Measurements from ENCODE around the gene GATM. TPM values are rescaled to one million over a fixed set of nuclear protein-coding genes. Genes with fewer than 3 reads are reported as not detected.

Gene GATM
- total and polyA plus RNA-seq, 3 donors from 2014 or later, result 147 to 446 (median 386) TPM

DNA sequence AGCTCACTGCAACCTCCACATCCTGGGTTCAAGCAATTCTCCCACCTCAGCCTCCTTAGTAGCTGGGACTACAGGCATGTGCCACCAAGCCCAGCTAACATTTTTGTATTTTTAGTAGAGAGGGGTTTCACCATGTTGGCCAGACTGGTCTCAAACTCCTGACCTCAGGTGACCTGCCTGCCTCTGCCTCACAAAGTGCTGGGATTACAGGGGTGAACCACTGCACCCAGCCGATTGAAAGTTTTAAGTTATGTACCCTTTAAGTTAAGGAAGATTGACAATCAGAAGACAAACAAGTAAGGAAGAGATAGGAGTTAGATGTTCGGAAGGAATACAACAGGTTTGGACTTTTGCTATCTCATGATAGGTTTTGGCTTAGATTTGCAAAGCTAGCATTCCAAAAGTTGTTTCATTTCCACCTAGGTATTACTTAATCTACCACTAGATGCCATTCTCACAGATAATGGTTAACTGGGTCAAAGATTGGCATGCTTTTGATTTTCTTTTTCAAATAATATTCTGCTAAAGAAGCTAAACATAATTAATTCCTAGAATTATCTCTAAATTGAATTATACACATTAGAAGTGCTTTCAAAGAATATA lies 35.0 kb downstream of the GATM start:
- 80 to 87% methylated on average over 2 of the region's 2 CpGs for WGBS, 2 donors
- no peak for TF ChIP-seq POLR2A (IDR thresholded peaks at IDR 0.05)
- TF ChIP-seq, protein P1, sequence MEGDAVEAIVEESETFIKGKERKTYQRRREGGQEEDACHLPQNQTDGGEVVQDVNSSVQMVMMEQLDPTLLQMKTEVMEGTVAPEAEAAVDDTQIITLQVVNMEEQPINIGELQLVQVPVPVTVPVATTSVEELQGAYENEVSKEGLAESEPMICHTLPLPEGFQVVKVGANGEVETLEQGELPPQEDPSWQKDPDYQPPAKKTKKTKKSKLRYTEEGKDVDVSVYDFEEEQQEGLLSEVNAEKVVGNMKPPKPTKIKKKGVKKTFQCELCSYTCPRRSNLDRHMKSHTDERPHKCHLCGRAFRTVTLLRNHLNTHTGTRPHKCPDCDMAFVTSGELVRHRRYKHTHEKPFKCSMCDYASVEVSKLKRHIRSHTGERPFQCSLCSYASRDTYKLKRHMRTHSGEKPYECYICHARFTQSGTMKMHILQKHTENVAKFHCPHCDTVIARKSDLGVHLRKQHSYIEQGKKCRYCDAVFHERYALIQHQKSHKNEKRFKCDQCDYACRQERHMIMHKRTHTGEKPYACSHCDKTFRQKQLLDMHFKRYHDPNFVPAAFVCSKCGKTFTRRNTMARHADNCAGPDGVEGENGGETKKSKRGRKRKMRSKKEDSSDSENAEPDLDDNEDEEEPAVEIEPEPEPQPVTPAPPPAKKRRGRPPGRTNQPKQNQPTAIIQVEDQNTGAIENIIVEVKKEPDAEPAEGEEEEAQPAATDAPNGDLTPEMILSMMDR (IDR thresholded peaks at IDR 0.05), result no peak
- no peak overlapping the region for H3K27ac ChIP-seq
- no peak overlapping the region for H3K4me3 ChIP-seq
- no peaks in the 10 kb centered on the region for H3K36me3 ChIP-seq (ENCODE audit: low read depth, missing control alignments)
- H3K4me1 ChIP-seq, result no peaks in the 10 kb centered on the region
- DNase-seq, result no peak
- intact Hi-C loops (cut with DNase I; ENCODE audit: low total_unique reads), result no loop called here
- no peaks in the 10 kb centered on the region for H3K27me3 ChIP-seq
- H3K9me3 ChIP-seq, result no peaks in the 10 kb centered on the region

DNA sequence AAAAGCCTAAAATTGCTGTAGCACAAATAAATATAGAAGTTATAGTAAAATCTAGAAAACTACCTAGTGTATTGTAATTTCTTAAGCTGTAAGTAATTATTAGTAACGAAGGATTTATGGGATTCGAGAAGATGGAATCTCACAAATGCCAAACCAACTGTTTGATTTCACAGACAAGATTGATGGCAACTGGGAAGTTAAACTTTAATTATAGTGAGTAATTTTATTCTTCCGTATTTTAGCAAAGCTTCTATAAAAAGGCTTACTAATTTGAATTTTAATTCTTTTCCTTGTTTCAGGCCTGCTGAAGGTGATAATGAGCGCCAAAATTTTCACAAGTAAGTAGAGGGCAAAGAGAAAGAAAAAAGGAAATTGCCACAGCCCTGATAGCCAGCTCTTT lies 36.6 kb downstream of the GATM start:
- intact Hi-C loops (cut with DNase I; ENCODE audit: low total_unique reads), result no loop called here
- H3K4me1 ChIP-seq, result no peaks in the 10 kb centered on the region

DNA sequence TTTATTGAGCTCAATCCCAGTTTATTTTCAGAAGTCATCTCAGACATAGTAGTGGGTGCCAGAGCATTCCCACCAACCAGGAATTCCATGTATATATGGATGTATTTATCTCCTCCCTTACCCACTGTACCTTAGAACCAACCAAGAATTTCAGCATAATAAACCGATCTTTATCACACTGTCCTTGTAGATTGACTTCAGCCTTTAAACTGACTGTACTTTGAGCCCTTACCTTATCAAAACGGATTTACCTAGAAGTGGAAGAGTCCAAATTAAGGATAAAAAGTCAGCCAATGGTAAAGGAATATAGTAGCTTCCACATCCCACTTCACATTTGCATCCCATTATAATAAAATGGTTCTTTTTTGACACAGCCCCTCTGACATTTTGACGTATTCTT lies 37.9 kb downstream of the GATM start:
- no peaks in the 10 kb centered on the region for H3K27me3 ChIP-seq
- H3K4me3 ChIP-seq, result no peak overlapping the region
- H3K9me3 ChIP-seq, result no peaks in the 10 kb centered on the region
- no peaks in the 10 kb centered on the region for H3K36me3 ChIP-seq (ENCODE audit: low read depth, missing control alignments)
- TF ChIP-seq, protein P1 (IDR thresholded peaks at IDR 0.05), result no peak
- TF ChIP-seq POLR2A (IDR thresholded peaks at IDR 0.05), result no peak
- H3K4me1 ChIP-seq, result no peaks in the 10 kb centered on the region
- no peak for DNase-seq
- WGBS, 2 donors, result 76 to 88% methylated on average over 3 of the region's 3 CpGs
- H3K27ac ChIP-seq, result no peak overlapping the region
- intact Hi-C loops (cut with DNase I; ENCODE audit: low total_unique reads), result no loop called here

More for the DNA sequence above, 36.6 kb downstream of the GATM start:
- DNase-seq, result no peak
- 79 to 88% methylated on average over 4 of the region's 4 CpGs for WGBS, 2 donors
- TF ChIP-seq POLR2A (IDR thresholded peaks at IDR 0.05), result no peak
- TF ChIP-seq, protein P1 (IDR thresholded peaks at IDR 0.05), result no peak
- H3K9me3 ChIP-seq, result no peaks in the 10 kb centered on the region
- no peak overlapping the region for H3K27ac ChIP-seq
- H3K27me3 ChIP-seq, result no peaks in the 10 kb centered on the region
- H3K4me3 ChIP-seq, result no peak overlapping the region
- H3K36me3 ChIP-seq (ENCODE audit: low read depth, missing control alignments), result no peaks in the 10 kb centered on the region

DNA sequence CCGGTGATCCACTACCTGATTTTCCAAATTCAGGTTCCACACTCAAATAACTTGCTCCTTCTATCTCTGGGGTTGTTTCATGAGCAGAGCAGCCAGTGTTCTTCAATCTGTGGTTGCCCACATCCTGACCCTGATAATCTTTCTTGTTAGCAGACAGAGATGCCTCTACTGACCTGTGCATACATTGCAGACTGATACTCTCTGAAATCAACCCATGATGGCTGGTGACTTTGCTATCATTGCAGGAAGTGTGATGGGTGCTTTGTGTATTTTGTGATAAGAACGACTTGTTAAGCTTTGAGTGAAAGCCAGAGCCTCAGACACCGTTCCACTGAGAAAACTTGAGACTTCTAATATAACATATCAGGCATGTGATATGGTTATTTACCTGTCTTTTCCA lies 39.9 kb downstream of the GATM start:
- Histone ChIP-seq H3K4me1 (no peaks in the 10 kb centered on the region), H3K27me3 (no peaks in the 10 kb centered on the region), H3K4me3 (no peak overlapping the region), H3K27ac (no peak overlapping the region), H3K36me3 (ENCODE audit: low read depth, missing control alignments) (no peaks in the 10 kb centered on the region), H3K9me3 (no peaks in the 10 kb centered on the region)
- DNase-seq, result no peak
- intact Hi-C loops (cut with DNase I; ENCODE audit: low total_unique reads), result no loop called here
- 54 to 60% methylated on average over 3 of the region's 3 CpGs for WGBS, 2 donors
- TF ChIP-seq POLR2A (IDR thresholded peaks at IDR 0.05), result no peak
- TF ChIP-seq, protein P1 (IDR thresholded peaks at IDR 0.05), result no peak

DNA sequence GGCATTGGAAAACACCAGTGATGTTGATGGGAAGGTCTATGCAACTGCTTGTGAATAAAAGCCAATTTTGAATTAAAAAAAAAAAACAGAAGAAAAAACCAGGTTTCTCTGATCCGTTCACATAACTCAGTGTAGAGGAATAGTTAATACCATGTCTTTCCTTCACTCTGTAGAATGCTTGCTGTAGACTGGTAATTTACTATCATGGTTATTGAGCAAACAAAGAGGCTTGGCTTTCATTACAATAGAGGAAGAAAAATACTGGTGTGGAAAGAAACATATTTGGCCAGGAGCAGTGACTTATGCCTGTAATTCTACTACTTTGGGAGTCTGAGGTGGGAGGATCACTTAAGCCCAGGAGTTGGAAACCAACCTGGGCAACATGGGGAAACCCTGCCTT lies 41.1 kb downstream of the GATM start:
- Histone ChIP-seq H3K9me3 (no peaks in the 10 kb centered on the region), H3K36me3 (ENCODE audit: low read depth, missing control alignments) (no peaks in the 10 kb centered on the region), H3K27ac (no peak overlapping the region), H3K27me3 (no peaks in the 10 kb centered on the region), H3K4me1 (no peaks in the 10 kb centered on the region), H3K4me3 (no peak overlapping the region)
- no peak for TF ChIP-seq POLR2A (IDR thresholded peaks at IDR 0.05)
- TF ChIP-seq, protein P1 (IDR thresholded peaks at IDR 0.05), result no peak
- no peak for DNase-seq
- WGBS, 2 donors, result 62 to 68% methylated on average over 1 of the region's 1 CpG
- intact Hi-C loops (cut with DNase I; ENCODE audit: low total_unique reads), result no loop called here

Data from testis (tissue), 3 donors.